HG03354 (cell line): Measurements from ENCODE around the gene TRIM62.
A peak's percentile ranks its signal among the peaks of the same experiment; 100 is the strongest.

Source experiments
- ATAC-seq: cut with Tn5 transposase; IDR thresholded peaks from one replicate; pipeline ENCODE4 v1.9.1; 2021; ENCODE audit warnings: mild to moderate bottlenecking; ENCODE audit not compliant: unreplicated experiment, poor library complexity, severe bottlenecking

Gene TRIM62

DNA sequence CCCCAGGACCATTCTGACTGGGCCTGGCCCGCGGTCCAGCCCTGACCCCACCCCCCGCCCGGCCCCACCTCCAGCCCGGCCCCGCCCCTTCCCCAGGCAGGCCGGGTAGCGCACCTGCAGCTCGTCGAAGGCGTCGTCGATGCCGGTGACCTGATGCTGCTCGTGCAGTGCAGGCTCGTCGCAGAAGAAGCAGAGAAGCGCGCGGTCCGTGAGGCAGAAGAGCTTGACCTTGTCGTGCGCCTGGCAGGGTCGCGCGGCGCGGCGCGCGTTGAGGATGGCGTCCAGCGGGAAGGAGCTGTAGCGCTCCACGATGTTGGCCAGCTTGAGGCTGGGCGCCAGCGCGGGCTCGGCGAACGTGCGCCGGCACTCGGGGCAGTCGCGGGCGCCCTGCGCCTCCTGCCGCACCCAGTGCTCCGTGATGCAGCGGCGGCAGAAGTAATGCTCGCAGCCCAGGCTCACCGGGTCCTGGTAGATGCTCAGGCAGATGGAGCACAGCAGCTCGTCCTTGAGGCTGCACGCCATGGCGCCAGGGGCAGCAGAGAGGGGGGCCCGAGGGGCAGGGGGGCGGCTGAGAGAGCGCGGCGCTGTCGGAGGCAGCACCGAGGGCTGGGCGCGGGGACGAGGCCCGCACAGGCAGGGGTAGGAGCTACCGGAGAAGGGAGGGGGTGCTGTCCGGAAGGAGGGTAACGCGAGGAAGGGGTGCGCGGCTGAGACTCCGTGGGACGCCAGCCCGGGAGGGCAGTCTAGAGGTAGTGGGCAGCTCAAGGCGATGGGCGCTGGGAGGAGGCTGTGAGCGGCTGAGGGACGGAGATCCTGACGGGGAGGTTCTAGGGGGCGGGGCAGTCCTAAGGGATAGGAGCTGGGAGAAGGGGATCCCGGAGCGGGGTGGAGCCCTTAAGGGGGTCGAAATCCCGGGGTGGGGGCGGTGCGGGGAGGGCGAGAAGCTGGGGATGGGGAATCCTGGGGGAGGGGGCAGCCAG lies 642 bp downstream of the TRIM62 start:
- peak; percentile 73 for ATAC-seq

DNA sequence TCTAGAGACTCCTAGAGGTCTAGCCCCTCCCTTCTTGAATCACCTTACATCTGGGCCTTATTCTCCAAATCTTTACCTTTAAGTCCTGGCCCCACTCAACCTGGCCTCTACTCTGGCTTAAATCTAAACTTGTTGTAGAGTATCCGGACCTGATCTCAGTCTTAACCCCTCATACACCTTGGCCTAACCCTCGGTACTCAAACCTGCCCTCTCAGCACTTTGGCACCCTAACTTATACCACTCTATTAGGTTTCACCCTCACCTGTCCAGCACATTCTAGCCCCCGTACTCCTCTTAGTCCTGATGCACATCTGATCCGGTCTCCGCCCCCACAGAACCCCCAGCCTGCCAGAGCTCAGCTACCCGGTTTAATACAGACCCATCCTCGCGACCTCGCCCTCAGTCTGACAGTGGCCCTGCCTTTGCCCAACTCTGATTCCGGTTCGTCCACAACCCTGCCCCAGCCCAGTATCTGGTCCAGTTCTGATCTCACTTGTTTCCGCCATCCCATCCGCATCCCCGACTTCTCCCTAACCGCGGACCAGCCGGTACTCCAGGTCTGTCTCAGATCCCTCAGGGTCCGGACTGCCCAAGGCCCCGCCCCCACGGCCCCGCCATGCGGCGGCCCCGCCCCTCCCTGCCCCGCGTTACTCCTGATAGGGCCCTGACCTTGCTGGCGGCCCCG lies 1.5 kb downstream of the TRIM62 start:
- no peak for ATAC-seq

DNA sequence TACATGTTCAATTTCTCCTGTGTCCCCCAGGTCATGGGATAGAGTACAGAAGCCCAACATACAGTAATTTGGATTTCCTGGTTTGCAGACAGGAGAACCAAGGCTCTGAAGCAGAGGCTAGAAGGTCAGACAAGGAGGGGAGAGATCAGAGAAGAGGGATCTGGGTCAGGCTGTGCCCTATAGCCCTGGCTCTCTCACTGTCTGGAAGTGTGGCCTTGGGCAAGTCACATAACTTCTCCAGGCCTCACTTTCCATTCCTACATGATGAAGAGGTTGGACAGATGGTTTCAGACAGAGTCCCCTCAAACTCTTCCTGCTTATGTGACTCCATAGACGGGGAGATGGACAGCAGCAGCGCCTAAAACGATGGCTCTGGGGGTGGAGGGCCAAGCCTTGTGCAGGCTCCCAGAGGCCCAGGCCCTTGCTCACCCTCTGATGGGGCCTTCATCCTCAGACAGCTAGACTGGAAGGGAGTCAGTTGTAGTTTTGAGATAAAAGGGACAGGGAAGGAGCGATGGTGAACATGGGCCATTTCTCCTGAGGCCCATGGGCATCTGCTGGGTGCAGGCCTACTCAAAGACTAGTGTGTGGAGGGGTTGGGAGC lies 2.9 kb downstream of the TRIM62 start:
- no peak for ATAC-seq

DNA sequence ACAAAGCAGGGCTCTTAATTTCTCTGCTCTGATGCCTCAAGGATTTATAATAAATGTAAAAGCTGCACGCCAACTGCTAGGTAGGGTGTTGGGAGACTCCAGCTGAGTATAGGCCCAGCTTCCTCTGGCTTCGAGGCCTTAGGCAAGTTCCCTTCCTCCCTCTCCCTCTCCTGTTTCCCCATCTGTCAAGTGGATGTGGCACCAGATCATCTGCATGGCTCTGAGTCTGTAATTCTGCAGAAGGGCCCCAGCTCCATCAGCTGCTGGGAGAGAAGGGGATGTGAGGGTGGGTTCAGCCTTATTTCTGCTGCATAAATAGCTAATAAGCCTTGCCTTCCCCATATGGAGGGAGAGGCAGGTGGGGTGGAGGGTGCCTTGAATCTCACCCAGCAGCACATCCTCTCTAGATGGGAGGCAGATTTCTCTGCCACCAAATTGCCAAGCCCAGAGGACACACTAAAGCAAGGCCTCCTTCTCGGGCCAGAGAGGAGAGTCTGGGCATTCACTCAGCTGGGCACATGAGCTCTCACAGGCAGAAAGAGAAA lies 3.8 kb downstream of the TRIM62 start:
- no peak for ATAC-seq

DNA sequence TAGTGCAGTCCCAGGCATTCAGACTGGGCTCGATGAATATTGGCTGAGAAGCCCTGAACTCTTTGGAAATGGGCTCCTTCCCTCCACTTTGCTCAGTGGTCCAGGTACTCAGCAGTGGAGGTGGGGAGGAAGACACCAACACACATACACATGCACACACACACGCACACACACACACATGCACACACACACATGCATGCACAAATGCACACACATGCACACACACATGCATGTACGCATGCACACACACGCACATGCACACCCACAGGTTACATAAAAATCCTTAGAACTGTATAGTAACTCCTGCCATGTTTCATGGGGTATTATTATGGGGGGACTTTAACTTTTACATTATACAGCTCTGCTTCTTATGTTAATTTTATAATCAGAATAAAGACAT lies 5.0 kb downstream of the TRIM62 start:
- no peak for ATAC-seq

DNA sequence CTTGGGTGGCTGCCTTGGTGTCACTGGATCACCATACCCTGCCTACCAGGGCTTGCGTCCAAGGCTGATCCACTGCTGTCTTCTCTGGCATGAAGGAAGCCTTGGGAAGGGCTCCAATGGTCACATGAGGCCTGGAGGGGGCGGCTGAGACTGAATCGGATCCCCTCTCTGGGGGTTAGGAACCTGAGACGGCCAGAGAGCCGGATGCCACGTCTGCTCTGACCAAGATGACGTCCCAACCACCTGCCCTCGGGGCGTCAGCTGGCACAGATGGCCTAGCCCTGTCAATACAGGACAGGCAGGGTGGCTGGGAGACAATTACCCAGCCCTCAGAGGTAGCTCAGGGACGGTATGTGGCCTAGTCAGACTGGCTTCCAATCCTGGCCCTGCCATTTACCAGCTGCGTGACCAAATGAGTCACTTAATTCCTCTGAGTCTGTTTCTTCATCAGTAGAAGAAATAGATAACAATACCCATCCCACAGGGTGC lies 5.4 kb downstream of the TRIM62 start:
- no peak for ATAC-seq

DNA sequence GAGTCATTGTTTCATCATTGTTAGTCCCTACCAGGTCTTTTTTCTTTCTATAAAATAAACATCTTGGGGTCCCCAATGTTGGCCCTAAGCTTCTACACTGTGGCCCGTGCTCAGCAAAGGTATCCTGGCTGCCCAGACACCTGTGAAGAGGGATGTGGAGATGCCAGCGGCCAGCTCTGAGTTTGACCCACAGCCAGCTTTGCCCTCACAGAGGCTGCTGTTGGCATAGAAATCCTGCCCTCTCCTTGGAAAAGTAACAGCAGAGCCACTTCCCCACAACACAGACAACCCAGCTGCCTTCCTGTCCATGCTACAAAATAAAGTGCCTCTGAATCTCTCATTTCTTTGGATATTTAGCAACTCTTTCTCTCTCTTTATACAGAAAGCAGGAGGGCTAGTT lies 6.0 kb downstream of the TRIM62 start:
- no peak for ATAC-seq

DNA sequence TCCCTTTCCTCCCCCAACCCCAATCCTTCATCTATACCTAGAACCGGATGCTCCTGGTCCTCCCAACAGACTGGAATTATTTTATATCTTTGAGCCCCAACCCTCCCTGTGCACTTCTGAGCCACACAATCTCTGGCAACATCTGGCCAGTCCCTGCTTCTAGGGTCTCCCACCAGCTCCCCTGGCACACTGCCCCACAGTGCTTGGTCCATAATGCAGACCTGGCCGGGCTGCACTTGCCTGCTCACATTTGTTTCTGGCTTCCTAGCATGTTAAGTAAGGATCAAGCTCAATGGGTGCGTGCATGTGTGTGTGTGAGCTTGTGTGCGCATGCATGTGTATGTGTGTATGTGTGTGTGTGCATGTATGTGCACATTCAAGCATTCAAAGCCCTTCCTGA lies 8.8 kb downstream of the TRIM62 start:
- ATAC-seq: no peak

DNA sequence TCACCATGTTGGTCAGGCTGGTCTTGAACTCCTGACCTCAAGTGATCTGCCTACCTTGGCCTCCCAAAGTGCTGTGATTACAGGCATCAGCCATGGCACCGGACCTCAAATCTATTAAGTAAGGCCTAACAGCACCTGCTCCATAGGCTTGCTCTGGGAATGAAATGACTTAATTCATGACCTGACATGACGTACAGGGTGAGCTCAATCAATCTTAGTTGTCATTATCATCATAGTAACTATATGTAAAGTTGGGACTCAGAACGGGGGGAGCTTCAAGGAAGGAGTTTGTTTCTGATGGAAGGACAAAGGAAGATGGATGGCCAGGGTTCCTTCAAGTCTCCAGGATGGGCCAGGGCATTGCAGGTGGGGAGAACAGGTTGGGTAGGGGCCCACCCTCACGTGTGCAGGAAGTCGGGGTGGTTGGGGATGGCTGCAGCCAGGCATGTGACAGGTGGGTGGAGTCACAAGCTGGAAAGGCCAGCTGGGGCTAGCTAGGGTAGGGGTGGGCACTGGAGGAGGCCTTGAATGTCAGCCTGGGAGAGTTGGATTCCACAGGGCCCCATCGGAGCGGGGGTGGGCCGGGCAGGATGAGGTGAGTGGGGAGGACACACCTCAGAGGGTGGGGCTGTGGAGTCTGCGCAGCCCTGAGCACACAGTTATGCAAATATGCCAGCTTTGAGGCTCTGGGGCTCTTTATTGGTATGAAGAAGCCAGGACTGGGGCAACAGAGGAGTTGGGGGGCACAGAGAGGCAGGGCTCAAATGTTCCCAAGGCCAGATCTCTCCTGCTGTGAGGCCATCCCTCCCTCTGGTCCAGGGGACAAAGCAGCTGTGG lies 9.6 kb downstream of the TRIM62 start:
- ATAC-seq: no peak

DNA sequence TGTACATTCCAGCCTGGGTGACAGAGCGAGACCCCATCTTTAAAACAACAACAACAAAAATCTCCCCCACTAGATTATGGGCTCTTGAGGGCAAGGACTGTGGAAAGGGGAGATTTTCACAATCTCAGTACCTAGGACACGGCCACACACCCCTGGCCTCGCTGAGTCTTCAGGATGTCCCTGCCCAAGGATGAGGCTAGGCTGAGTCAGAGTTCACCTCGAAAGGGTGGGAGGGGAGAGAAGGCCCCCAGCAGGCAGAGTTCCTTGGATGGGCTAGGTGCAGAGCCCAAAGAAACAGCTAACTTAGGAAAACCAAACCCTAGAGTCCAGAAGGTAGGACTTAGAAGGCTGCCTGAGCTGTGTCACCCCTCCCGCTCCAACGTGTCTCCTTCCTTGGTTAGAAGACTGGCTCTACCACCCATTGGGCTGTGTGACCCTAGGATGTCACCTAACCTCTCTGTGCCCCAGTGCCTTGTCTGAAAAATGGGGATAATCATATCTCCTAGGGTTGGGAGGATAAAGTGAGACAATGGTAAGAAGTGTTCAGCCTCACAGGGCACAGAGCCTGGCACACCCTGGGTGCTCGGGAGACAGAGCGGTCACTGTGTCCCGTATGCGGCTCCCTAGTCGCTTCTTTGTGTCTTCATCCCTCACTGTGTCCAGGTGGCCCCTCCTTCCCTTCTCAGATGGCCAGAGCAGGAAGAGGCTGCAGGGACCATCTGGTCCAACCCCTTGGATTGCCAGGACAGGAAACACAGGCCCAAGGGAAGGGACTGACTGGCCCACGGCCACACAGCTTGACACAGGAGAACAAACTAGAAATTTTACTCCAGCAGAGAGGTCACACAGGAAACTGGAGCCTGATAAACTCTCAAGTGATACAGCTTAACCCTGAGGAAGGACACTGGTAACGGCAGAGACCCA lies 11.2 kb downstream of the TRIM62 start:
- no peak for ATAC-seq

DNA sequence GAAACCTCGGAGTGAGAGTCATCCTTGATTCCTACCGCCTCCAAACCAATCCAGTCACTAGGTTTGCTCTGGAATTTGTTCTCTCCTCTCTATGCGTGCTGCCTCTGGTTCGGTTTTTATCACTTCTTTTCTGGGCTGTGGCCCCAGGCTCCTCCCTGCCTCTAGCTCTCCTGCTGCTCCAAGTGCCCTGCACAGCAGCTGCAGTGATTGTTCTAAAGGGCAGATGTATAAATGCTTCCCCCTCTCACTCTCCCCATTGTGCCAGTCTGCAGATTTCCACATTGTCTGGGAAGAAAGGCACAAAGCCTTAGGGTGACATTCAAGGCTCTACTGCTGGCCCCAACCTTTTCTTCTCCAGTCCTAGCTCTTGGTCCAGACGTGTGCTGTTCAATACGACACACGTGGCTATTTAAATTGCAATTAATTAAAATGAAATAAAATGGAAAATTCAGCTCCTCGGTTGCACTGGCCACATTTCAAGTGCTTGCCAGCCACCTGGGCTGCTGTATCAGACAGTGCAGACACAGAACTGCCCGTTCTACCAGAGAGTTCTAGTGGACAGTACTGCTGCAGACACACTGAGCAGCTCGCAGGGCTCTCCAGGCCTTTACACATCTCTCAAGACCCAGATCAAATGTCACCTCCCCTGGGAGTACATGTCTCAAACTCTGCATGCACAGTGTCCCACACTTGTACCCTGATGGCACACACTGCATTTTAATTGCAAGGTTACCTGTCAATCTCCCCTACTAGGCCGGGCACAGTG lies 12.4 kb downstream of the TRIM62 start:
- ATAC-seq: no peak

DNA sequence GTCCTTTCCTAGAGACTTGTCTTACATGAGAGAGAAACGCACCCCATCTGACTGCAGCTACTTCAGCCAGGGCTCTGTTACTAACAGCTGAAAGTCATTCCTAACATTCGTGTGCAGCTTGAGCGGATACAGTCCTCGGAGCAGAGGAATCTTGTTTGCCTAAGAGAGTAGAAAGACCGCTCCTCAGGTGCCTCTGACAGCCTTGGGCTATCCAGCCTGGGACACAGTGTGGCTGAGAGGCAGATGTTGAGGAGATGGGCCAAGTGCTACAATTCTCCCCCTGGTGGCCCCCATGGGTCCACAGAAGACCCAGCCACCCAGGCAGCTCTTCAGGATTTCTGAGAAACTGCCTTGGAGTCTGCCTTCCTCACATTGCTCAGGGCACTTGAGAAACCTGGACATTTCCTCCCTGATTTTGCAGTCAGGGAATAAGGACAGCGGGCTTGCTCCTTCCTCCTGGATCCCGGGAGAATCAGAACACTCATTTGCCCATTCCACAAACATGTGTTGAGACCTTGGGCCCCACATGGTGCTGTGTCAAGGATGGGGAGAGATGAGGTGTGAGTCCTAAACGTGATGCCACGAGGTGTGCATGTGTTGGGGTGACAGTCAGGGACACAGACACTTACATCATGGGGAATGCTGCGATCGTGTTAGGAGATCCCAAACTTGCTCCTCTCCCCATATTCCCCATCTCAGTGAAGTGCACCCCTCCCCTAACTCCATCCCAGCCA lies 13.1 kb downstream of the TRIM62 start:
- ATAC-seq: no peak

DNA sequence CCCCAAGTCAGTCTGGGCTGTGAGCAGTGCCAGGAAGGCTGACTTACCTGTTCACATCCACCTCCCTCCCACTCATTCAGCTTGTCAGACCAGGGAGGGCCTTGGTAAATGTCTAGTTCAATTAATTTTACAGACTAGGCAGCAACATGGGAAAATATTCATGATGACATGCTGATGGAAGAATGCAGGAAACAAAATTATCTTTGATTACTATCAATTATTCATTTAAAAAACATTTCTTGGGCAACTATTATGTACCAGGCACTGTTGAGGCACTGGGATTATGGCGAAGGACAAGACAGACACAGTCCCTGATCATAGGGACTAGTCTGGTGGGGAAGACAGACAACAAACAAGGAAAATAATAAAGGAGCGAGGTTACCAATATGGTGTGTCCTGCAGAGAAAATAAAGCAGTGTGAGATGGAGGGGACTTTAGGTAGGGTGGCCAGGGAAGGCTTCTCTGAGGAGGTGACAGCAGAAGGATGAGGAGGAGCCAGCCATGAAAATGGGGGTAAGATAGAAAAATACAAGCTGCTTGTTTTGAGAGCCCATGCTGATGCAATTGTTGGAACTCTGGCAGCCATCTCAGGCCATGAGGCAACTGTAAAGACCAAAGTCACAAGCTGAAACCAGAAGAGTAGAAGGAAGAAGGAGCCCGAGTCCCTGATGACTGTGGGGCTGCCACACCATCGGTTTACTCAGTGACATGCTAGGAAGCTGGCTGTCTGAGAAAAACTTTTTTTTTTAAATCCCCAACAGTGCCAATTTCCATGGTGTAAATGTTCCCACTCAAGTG lies 14.0 kb downstream of the TRIM62 start:
- no peak for ATAC-seq

DNA sequence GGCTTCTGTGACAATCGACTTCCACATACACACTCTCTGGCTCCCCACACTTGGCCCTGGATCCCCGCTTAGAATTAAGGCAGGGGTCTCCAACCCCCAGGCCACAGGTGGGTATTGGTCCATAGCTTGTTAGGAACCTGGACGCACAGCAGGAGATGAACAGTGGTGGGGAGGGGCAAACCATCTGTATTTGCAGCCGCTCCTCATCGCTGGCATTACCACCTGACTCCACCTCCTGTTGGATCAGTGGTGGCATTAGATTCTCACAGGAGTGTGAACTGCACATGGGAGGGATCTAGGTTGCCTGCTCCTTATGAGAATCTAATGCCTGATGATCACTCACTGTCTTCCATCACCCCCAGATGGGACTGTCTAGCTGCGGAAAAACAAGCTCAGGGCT lies 16.0 kb downstream of the TRIM62 start:
- ATAC-seq: no peak

DNA sequence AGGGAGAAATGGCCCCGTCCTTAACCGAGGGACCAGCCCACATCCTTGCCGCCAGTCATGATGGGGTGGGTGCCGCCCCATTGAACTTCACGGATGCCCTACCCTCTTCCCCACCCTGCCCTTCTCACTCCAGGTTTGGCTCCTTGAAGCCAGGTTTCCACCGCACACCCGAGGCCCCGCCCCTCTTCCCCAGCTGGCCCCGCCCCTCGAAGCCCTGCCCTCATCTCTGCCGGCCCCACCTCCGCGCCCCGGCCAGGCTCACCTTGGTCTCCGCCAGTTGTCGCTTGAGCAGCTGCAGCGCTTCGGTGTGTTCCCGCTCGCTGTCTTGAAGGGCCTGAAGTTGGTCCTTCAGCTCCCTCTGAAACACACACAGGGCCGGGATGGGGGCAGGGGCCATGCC lies 16.6 kb downstream of the TRIM62 start:
- ATAC-seq: no peak
